ENCODE measurements around the gene STK32B. TPM values are rescaled to one million over a fixed set of nuclear protein-coding genes. Genes with fewer than 3 reads are reported as not detected.

STK32B gene
- total and polyA plus RNA-seq, 9 of the 15 experiments (the other 6 are each of a cell fraction or from before 2014, with no cell fraction given) = 0.03 to 0.20 (median 0.07) TPM; not detected in 2

GRCh38 chr4:5120468-5120867 lies 69.2 kb downstream of the STK32B start:
- Histone ChIP-seq H3K4me2 (ENCODE audit: insufficient read depth, low read length) (no peak overlapping the region), H3K36me3 (ENCODE audit: control insufficient read depth, insufficient read depth, low read length) (no peaks in the 10 kb centered on the region), H3K4me1 (replicated peaks in 1 of 2; ENCODE audit: control insufficient read depth in 2 of 2, insufficient read depth in 2 of 2, low read length in 2 of 2) (peaks cover 0 to 2% of the 10 kb centered on the region in 2 experiments; a peak in 1 of 5 replicates), H3K27me3 (ENCODE audit: control insufficient read depth in 2 of 2, insufficient read depth in 2 of 2, low read length in 2 of 2) (peaks cover 0 to 13% of the 10 kb centered on the region in 2 experiments; a peak in 2 of 5 replicates), H3K9me3 (replicated peaks; ENCODE audit: control insufficient read depth, insufficient read depth, low read depth, low read length) (no peaks in the 10 kb centered on the region), H3K27ac (ENCODE audit: extremely low read depth, low read depth, low read length) (no peak overlapping the region), H3K79me2 (ENCODE audit: control insufficient read depth, insufficient read depth, low read length) (no peaks in the 10 kb centered on the region), H2AFZ (ENCODE audit: low read depth, low read length) (no peak overlapping the region), H3K9me1 (ENCODE audit: control insufficient read depth, insufficient read depth, low read length) (no peaks in the 10 kb centered on the region), H3K9ac (ENCODE audit: insufficient read depth in 1 of 2, low read depth in 2 of 2, low read length in 2 of 2) (no peak overlapping the region), H3K4me3 (no peak overlapping the region), H4K20me1 (replicated peaks; ENCODE audit: control insufficient read depth, insufficient read depth, low read length) (no peaks in the 10 kb centered on the region; the same call in 1 of the 2 replicates)
- no peak for FAIRE-seq
- no peak for TF ChIP-seq ZNF311 (CRISPR knock-in tag; IDR thresholded peaks at IDR 0.05)
- no peak for TF ChIP-seq CEBPB (tag; IDR thresholded peaks at IDR 0.05)
- TF ChIP-seq C11orf30 (IDR thresholded peaks at IDR 0.05; ENCODE audit: low read depth) = no peak
- TF ChIP-seq CHAMP1 (IDR thresholded peaks at IDR 0.05) = no peak
- no peak for ATAC-seq
- BruUV-seq (replicated peaks) = no TSS peak
- POLR2A ChIA-PET = no interaction called here
- CTCF ChIA-PET (ENCODE audit: low intra/inter-chr PET ratio) = no interaction called here
- no peak for DNase-seq (ENCODE audit: extremely low read depth in 1 of 4, low spot score in 3 of 4)
- 0% methylated on average over 1 of the region's 1 CpG for WGBS (ENCODE audit: insufficient coverage, low coverage, missing lambda C conversion rate)
- in situ Hi-C loops (cut with MboI) = no loop called here
- intact Hi-C loops (cut with micrococcal nuclease) = no loop called here
